Mucosa of descending colon (tissue), 3 donors: ENCODE data around the gene SMAD6. TPM values are rescaled to one million over a fixed set of nuclear protein-coding genes. Genes with fewer than 3 reads are reported as not detected.
A peak's percentile ranks its signal among the peaks of the same experiment; 100 is the strongest.

Experiments
- ATAC-seq: fragments of 200-7000 bp; cut with Tn5 transposase; one replicate; pipeline ENCODE4 v1.9.1; 2020; ENCODE audit warnings: mild to moderate bottlenecking, moderate library complexity
- DNase-seq, 3 donors: peaks; one replicate each; pipeline ENCODE4 v3.0.0-alpha.2; 2020
- H3K36me3 ChIP-seq: fragments of 200-600 bp; one replicate; pipeline ENCODE4 v1.8.0; 2021; ENCODE audit warnings: low read depth, mild to moderate bottlenecking
- H3K4me1 ChIP-seq: fragments of 200-600 bp; one replicate; pipeline ENCODE4 v1.8.0; 2021; ENCODE audit warnings: low read depth, mild to moderate bottlenecking
- H3K4me3 ChIP-seq: fragments of 200-600 bp; one replicate; pipeline ENCODE4 v1.8.0; 2021; ENCODE audit warnings: mild to moderate bottlenecking
- H3K9me3 ChIP-seq: fragments of 200-600 bp; one replicate; pipeline ENCODE4 v1.8.0; 2021; ENCODE audit warnings: mild to moderate bottlenecking
- CTCF ChIP-seq: fragments of 200-600 bp; IDR thresholded peaks from one replicate; pipeline ENCODE4 v1.8.0; 2022; ENCODE audit warnings: antibody characterized with exemption, mild to moderate bottlenecking
- intact Hi-C, 2 donors: fragments of 100-400 bp; cut with DNase I in 1 of 2; cut with micrococcal nuclease in 1 of 2; formaldehyde crosslinking; loops; one replicate each; pipeline versions ENCODE4 v1.11.0 to v1.11.1; 2022; cut with DNase I, micrococcal nuclease
- total RNA-seq, 3 donors: library from RNA; stranded (reverse); fragmentation: NEBNext Ultra II Directional in 2 of 3; extraction: Animal tissue kit (Norgen Biotek cat#: 25700) in 2 of 3; gene quantifications; one replicate each; pipeline versions ENCODE4 v1.2.1 to v1.2.4, GENCODE V29; 2021 to 2023
- donor health status: DM: no; HTN: no; CAD: no; lungs with moderate emphysema.
- donor health status: DM: no; HTN: no; CAD: no.
- donor health status: DM: no; HTN: yes; CAD: no.

Gene SMAD6
- total RNA-seq, 3 donors from 2014 or later: 11.5 to 18.5 (median 12.8) TPM

GRCh38 chr15:66785637-66786036 lies 83.6 kb downstream of the SMAD6 start:
- no peaks in the 10 kb centered on the region for H3K9me3 ChIP-seq
- no peak for TF ChIP-seq CTCF
- intact Hi-C loops: loop anchor here (10.0 kb wide), 2 partner anchors 49 to 59 kb away; no protein-coding TSS in a partner anchor
- no peak for DNase-seq
- no peaks in the 10 kb centered on the region for H3K36me3 ChIP-seq
- peak; percentile 24 for ATAC-seq
- H3K4me3 ChIP-seq: no peak overlapping the region
- peaks cover 5% of the 10 kb centered on the region for H3K4me1 ChIP-seq

- ATAC-seq (no peak), DNase-seq (no peak)
- no peak overlapping the region for H3K4me3 ChIP-seq
- no peak for TF ChIP-seq CTCF
- no peaks in the 10 kb centered on the region for H3K9me3 ChIP-seq
- no peaks in the 10 kb centered on the region for H3K4me1 ChIP-seq
- intact Hi-C loops: loop anchor here (10.0 kb wide), 2 partner anchors 49 to 59 kb away; no protein-coding TSS in a partner anchor
- H3K36me3 ChIP-seq: no peaks in the 10 kb centered on the region
Measured at GRCh38 chr15:66786222-66786621, 84.2 kb downstream of the SMAD6 start.

- no peaks in the 10 kb centered on the region for H3K36me3 ChIP-seq
- TF ChIP-seq CTCF: no peak
- no peaks in the 10 kb centered on the region for H3K9me3 ChIP-seq
- DNase-seq (no peak), ATAC-seq (no peak)
- no peak overlapping the region for H3K4me3 ChIP-seq
- H3K4me1 ChIP-seq: no peaks in the 10 kb centered on the region
- intact Hi-C loops: loop anchor here (10.0 kb wide), 2 partner anchors 48 to 58 kb away; no protein-coding TSS in a partner anchor
Measured at GRCh38 chr15:66786708-66787488, 84.9 kb downstream of the SMAD6 start.

- no peak for TF ChIP-seq CTCF
- Histone ChIP-seq H3K4me3 (no peak overlapping the region), H3K36me3 (no peaks in the 10 kb centered on the region), H3K4me1 (no peaks in the 10 kb centered on the region), H3K9me3 (no peaks in the 10 kb centered on the region)
- DNase-seq (no peak), ATAC-seq (no peak)
- intact Hi-C loops: loop anchor here (10.0 kb wide), 2 partner anchors 47 to 57 kb away; no protein-coding TSS in a partner anchor
Measured at GRCh38 chr15:66787489-66787871, 85.4 kb downstream of the SMAD6 start.

- intact Hi-C loops: loop anchor here (10.0 kb wide), 2 partner anchors 47 to 57 kb away; no protein-coding TSS in a partner anchor
- TF ChIP-seq CTCF: no peak
- no peaks in the 10 kb centered on the region for H3K9me3 ChIP-seq
- DNase-seq: no peak
- no peak overlapping the region for H3K4me3 ChIP-seq
- no peaks in the 10 kb centered on the region for H3K36me3 ChIP-seq
- ATAC-seq: no peak
- H3K4me1 ChIP-seq: no peaks in the 10 kb centered on the region
Measured at GRCh38 chr15:66788024-66788423, 86.0 kb downstream of the SMAD6 start.
